Endodermal cell (in vitro differentiated cells): ENCODE measurements around the gene AMMECR1. TPM values are rescaled to one million over a fixed set of nuclear protein-coding genes. Genes with fewer than 3 reads are reported as not detected.

Experiments used
- DNase-seq: peaks from one replicate; pipeline ENCODE4 v3.0.0-alpha.2; 2017
- H3K27ac ChIP-seq: 2 replicates; pipeline ENCODE4 v1.5.1; 2013; ENCODE audit warnings: mild to moderate bottlenecking, low read depth, low read length, moderate library complexity
- H3K27me3 ChIP-seq: 2 replicates; pipeline ENCODE4 v1.6.1; 2013; ENCODE audit warnings: mild to moderate bottlenecking, low read length, moderate library complexity; ENCODE audit not compliant: insufficient read depth, control insufficient read depth, poor library complexity, severe bottlenecking
- H3K36me3 ChIP-seq: 2 replicates; pipeline ENCODE4 v1.7.0; 2013; ENCODE audit warnings: mild to moderate bottlenecking, low read length, moderate library complexity; ENCODE audit not compliant: control insufficient read depth, insufficient read depth
- H3K4me1 ChIP-seq: one replicate; pipeline ENCODE4 v1.7.0; 2013; ENCODE audit warnings: low read length; ENCODE audit not compliant: control insufficient read depth, insufficient read depth
- H3K4me3 ChIP-seq: 2 replicates; pipeline ENCODE4 v1.5.1; 2013; ENCODE audit warnings: mild to moderate bottlenecking, low read length, moderate library complexity
- H3K9ac ChIP-seq: 2 replicates; pipeline ENCODE4 v1.6.1; 2013; ENCODE audit warnings: mild to moderate bottlenecking, low read length, moderate library complexity; ENCODE audit not compliant: poor library complexity, severe bottlenecking; ENCODE audit errors: extremely low read depth
- H3K9me3 ChIP-seq: 2 replicates; pipeline ENCODE4 v1.6.1; 2013; ENCODE audit warnings: mild to moderate bottlenecking, low read length, moderate library complexity; ENCODE audit not compliant: control insufficient read depth
- H3K27ac Mint-ChIP-seq: 2 replicates; pipeline ENCODE4 v1.8.0; 2020; ENCODE audit warnings: mixed read lengths
- H3K27me3 Mint-ChIP-seq: 2 replicates; pipeline ENCODE4 v1.8.0; 2021; ENCODE audit warnings: mild to moderate bottlenecking, mixed read lengths; ENCODE audit not compliant: insufficient read depth
- H3K36me3 Mint-ChIP-seq: 2 replicates; pipeline ENCODE4 v1.8.0; 2020; ENCODE audit warnings: low read depth, mixed read lengths
- H3K4me1 Mint-ChIP-seq: 2 replicates; pipeline ENCODE4 v1.8.0; 2020; ENCODE audit warnings: mixed read lengths
- H3K4me3 Mint-ChIP-seq: 2 replicates; pipeline ENCODE4 v1.8.0; 2020; ENCODE audit warnings: mild to moderate bottlenecking, moderate library complexity, mixed read lengths
- H3K9me3 Mint-ChIP-seq: 2 replicates; pipeline ENCODE4 v1.8.0; 2020; ENCODE audit warnings: mild to moderate bottlenecking, mixed read lengths
- WGBS, 2 experiments: methylation state at CpG; one replicate each; pipeline versions ENCODE4 v1.1.5 to v1.1.7; 2013; ENCODE audit warnings: missing lambda C conversion rate in 2 of 2, mixed read lengths in 1 of 2; ENCODE audit not compliant: insufficient coverage in 1 of 2, insufficient read length in 1 of 2; 5-methylcytosine and 5-hydroxymethylcytosine counted together
- total RNA-seq, 2 donors: library from RNA; stranded (reverse); fragmentation: NEBNext Ultra II Directional in 1 of 2; extraction: Animal tissue kit (Norgen Biotek cat#: 25700) in 1 of 2; gene quantifications; 2 replicates in 1 of 2; 3 replicates in 1 of 2; pipeline ENCODE4 v1.2.1, GENCODE V29; 2021
- TF ChIP-seq, protein P1 (sequence below): fragments of 200-600 bp; sonication (generic); conservative IDR thresholded peaks from 2 replicates; pipeline ENCODE4 v1.5.0; 2021; ENCODE audit warnings: antibody characterized with exemption, mild to moderate bottlenecking

Gene AMMECR1
- total RNA-seq, 2 donors from 2014 or later = 26.8 to 62.2 TPM

- TF ChIP-seq, protein P1, sequence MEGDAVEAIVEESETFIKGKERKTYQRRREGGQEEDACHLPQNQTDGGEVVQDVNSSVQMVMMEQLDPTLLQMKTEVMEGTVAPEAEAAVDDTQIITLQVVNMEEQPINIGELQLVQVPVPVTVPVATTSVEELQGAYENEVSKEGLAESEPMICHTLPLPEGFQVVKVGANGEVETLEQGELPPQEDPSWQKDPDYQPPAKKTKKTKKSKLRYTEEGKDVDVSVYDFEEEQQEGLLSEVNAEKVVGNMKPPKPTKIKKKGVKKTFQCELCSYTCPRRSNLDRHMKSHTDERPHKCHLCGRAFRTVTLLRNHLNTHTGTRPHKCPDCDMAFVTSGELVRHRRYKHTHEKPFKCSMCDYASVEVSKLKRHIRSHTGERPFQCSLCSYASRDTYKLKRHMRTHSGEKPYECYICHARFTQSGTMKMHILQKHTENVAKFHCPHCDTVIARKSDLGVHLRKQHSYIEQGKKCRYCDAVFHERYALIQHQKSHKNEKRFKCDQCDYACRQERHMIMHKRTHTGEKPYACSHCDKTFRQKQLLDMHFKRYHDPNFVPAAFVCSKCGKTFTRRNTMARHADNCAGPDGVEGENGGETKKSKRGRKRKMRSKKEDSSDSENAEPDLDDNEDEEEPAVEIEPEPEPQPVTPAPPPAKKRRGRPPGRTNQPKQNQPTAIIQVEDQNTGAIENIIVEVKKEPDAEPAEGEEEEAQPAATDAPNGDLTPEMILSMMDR = no peak
- H3K36me3 ChIP-seq = no peaks in the 10 kb centered on the region
- H3K27ac Mint-ChIP-seq = no peak overlapping the region
- H3K9ac ChIP-seq = peak overlapping the region; percentile 76
- no peaks in the 10 kb centered on the region for H3K36me3 Mint-ChIP-seq
- no peak overlapping the region for H3K27ac ChIP-seq
- no peaks in the 10 kb centered on the region for H3K4me1 ChIP-seq
- no peaks in the 10 kb centered on the region for H3K27me3 Mint-ChIP-seq
- H3K4me3 ChIP-seq = peak overlapping the region; percentile 95
- H3K27me3 ChIP-seq = no peaks in the 10 kb centered on the region
- H3K9me3 Mint-ChIP-seq = no peaks in the 10 kb centered on the region
- DNase-seq = no peak
- H3K4me3 Mint-ChIP-seq = peak overlapping the region; percentile 97
- H3K9me3 ChIP-seq = no peaks in the 10 kb centered on the region
- peaks cover 58% of the 10 kb centered on the region for H3K4me1 Mint-ChIP-seq
- 71% methylated on average over 1 of the region's 1 CpG; no CpG with 5 or more reads in 1 of the 2 experiments for WGBS, 2 experiments
Observed at GRCh38 chrX:110315551-110315950, 2.3 kb downstream of the AMMECR1 start.

GRCh38 chrX:110311437-110312230 is 6.3 kb downstream of the AMMECR1 start:
- WGBS, 2 experiments = 100% methylated on average over 1 of the region's 1 CpG
- H3K4me3 ChIP-seq = peak overlapping the region; percentile 95
- no peaks in the 10 kb centered on the region for H3K9me3 ChIP-seq
- TF ChIP-seq, protein P1 = no peak
- H3K27ac ChIP-seq = no peak overlapping the region
- H3K9ac ChIP-seq = no peak overlapping the region
- no peaks in the 10 kb centered on the region for H3K27me3 ChIP-seq
- Mint-ChIP-seq H3K9me3 (no peaks in the 10 kb centered on the region), H3K27ac (no peak overlapping the region), H3K36me3 (no peaks in the 10 kb centered on the region), H3K4me1 (peaks cover 55% of the 10 kb centered on the region), H3K4me3 (no peak overlapping the region), H3K27me3 (no peaks in the 10 kb centered on the region)
- no peak for DNase-seq
- H3K36me3 ChIP-seq = no peaks in the 10 kb centered on the region
- no peaks in the 10 kb centered on the region for H3K4me1 ChIP-seq

GRCh38 chrX:110310896-110311295 is 7.0 kb downstream of the AMMECR1 start:
- Mint-ChIP-seq H3K36me3 (no peaks in the 10 kb centered on the region), H3K27ac (no peak overlapping the region)

More at GRCh38 chrX:110310896-110311295, 7.0 kb downstream of the AMMECR1 start:
- no peaks in the 10 kb centered on the region for H3K9me3 Mint-ChIP-seq
- no peaks in the 10 kb centered on the region for H3K27me3 Mint-ChIP-seq
- Histone ChIP-seq H3K4me1 (no peaks in the 10 kb centered on the region), H3K36me3 (no peaks in the 10 kb centered on the region), H3K4me3 (peak overlapping the region; percentile 53), H3K27me3 (no peaks in the 10 kb centered on the region), H3K9me3 (no peaks in the 10 kb centered on the region), H3K27ac (no peak overlapping the region), H3K9ac (no peak overlapping the region)
- DNase-seq = no peak
- TF ChIP-seq, protein P1 = no peak
- WGBS, 2 experiments = 100% methylated on average over 1 of the region's 1 CpG; no CpG with 5 or more reads in 1 of the 2 experiments
- H3K4me1 Mint-ChIP-seq = peaks cover 48% of the 10 kb centered on the region
- no peak overlapping the region for H3K4me3 Mint-ChIP-seq
